Measurements from ENCODE around the gene SIPA1L3. TPM values are rescaled to one million over a fixed set of nuclear protein-coding genes. Genes with fewer than 3 reads are reported as not detected.
A peak's percentile ranks its signal among the peaks of the same experiment; 100 is the strongest.

The SIPA1L3 gene
- total and polyA plus RNA-seq, 10 of the 15 experiments (the other 5 are each of a cell fraction or from before 2014, with no cell fraction given): 0.24 to 66.2 (median 19.1) TPM

DNA sequence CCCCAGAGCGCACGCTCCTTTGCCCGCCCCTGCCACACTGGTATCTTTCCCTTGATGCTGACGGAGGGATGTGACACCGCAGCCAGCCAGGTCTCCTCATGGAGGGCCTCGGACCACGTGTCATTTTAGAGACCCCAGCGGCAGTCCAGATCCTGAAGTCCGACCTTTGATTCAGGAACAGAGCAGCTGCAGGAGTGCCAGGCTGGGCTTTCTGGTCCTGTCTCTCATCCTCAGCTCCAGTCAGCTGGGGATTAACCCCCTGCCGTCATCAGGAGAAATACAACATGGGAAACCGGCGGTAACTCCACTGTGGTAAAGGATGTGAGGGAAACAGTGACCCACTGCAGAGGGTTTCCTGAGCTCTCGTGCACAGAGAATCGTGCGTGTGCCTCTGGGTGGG, 140.6 kb downstream of the SIPA1L3 start:
- intact Hi-C loops (cut with micrococcal nuclease; ENCODE audit: unreplicated experiment): loop anchor here (2.0 to 5.0 kb wide), 4 partner anchors 33 to 85 kb away; no protein-coding TSS in a partner anchor
- Histone ChIP-seq H3K9ac (ENCODE audit: control insufficient read depth, insufficient read depth, low read length) (peak overlapping the region; percentile 87), H3K27ac (ENCODE audit: control insufficient read depth, insufficient read depth) (peak overlapping the region; percentile 99), H3K4me1 (ENCODE audit: control insufficient read depth, insufficient read depth, low read length) (peaks cover 58% of the 10 kb centered on the region), H2AFZ (ENCODE audit: control insufficient read depth, low read depth, low read length) (no peak overlapping the region), H3K9me3 (replicated peaks; ENCODE audit: control insufficient read depth, insufficient read depth, low read length) (no peaks in the 10 kb centered on the region), H4K20me1 (ENCODE audit: control insufficient read depth, insufficient read depth) (no peaks in the 10 kb centered on the region), H3K4me3 (0 out of 2 replicates have a peak overlapping the region, but pooled peaks have one; percentile 10), H3K79me2 (ENCODE audit: control insufficient read depth, insufficient read depth, low read length) (peaks cover 61% of the 10 kb centered on the region), H3K27me3 (replicated peaks in 1 of 2; ENCODE audit: control insufficient read depth in 2 of 2, insufficient read depth in 2 of 2, low read length in 1 of 2) (no peaks in the 10 kb centered on the region), H3K36me3 (ENCODE audit: control insufficient read depth in 2 of 2, insufficient read depth in 2 of 2, low read length in 1 of 2) (peaks cover 1 to 5% of the 10 kb centered on the region in 2 experiments; a peak in 3 of 4 replicates), H3K4me2 (ENCODE audit: control insufficient read depth, insufficient read depth) (peak overlapping the region; percentile 96)
- ChIA-PET CTCF (interaction anchor here (0.7 to 10.7 kb wide), 12 partner anchors 12 to 142 kb away, joined by 3 to 138 read pairs (median 4); partner anchors contain the start of genes SIPA1L3 and WDR87), RAD21 (ENCODE audit: unreplicated experiment) (interaction anchor here (1.3 to 9.8 kb wide), 16 partner anchors 13 to 145 kb away, joined by 3 to 122 read pairs (median 18); partner anchors contain the start of genes SIPA1L3 and WDR87), POLR2A (interaction anchor here (1.2 to 4.8 kb wide), 8 partner anchors 13 to 140 kb away, joined by 3 to 36 read pairs (median 10); partner anchors contain the start of genes SIPA1L3 and WDR87), SMC1A (ENCODE audit: uncharacterized antibody, unreplicated experiment) (interaction anchor here (1.0 to 10.3 kb wide), 12 partner anchors 12 to 143 kb away, joined by 3 to 119 read pairs (median 13); partner anchors contain the start of genes SIPA1L3 and WDR87)
- WGBS (ENCODE audit: insufficient coverage, insufficient replicate concordance, low lambda C conversion rate, missing lambda C conversion rate): 64% methylated on average over 15 of the region's 15 CpGs
- in situ Hi-C loops (cut with MboI): loop anchor here (5.0 kb wide), 1 partner anchor 135 kb away; no protein-coding TSS in a partner anchor
- DNase-seq (ENCODE audit: low read depth, low spot score) (no peak), FAIRE-seq (no peak), ATAC-seq (no peak; the same call in 2 of the 3 replicates)
- BruUV-seq (replicated peaks): no TSS peak
- TF ChIP-seq MTA3 (IDR thresholded peaks at IDR 0.05; ENCODE audit: borderline replicate concordance, low read length) (no peak), NFYA (IDR thresholded peaks at IDR 0.05; ENCODE audit: borderline replicate concordance, low read depth, low read length) (no peak), RELA (IDR thresholded peaks at IDR 0.05; ENCODE audit: borderline replicate concordance, partially characterized antibody) (no peak), SIX5 (IDR thresholded peaks at IDR 0.05; ENCODE audit: low read depth, low read length, severe bottlenecking) (no peak), CBX5 (IDR thresholded peaks at IDR 0.05; ENCODE audit: low read depth) (no peak), TCF3 (IDR thresholded peaks at IDR 0.05; ENCODE audit: borderline replicate concordance, insufficient read depth, low read depth, low read length) (no peak), BHLHE40 (IDR thresholded peaks at IDR 0.05; ENCODE audit: borderline replicate concordance in 1 of 2, low read depth in 2 of 2, low read length in 1 of 2) (no peak), YBX1 (IDR thresholded peaks at IDR 0.05) (no peak), EP300 (IDR thresholded peaks at IDR 0.05; ENCODE audit: borderline replicate concordance in 1 of 2, control insufficient read depth in 1 of 2, low read depth in 2 of 2, low read length in 2 of 2) (no peak), ATF7 (IDR thresholded peaks at IDR 0.05; ENCODE audit: low read depth) (no peak), ZNF384 (IDR thresholded peaks at IDR 0.05; ENCODE audit: borderline replicate concordance, low read depth, low read length) (no peak)
- TF ChIP-seq, protein P1, sequence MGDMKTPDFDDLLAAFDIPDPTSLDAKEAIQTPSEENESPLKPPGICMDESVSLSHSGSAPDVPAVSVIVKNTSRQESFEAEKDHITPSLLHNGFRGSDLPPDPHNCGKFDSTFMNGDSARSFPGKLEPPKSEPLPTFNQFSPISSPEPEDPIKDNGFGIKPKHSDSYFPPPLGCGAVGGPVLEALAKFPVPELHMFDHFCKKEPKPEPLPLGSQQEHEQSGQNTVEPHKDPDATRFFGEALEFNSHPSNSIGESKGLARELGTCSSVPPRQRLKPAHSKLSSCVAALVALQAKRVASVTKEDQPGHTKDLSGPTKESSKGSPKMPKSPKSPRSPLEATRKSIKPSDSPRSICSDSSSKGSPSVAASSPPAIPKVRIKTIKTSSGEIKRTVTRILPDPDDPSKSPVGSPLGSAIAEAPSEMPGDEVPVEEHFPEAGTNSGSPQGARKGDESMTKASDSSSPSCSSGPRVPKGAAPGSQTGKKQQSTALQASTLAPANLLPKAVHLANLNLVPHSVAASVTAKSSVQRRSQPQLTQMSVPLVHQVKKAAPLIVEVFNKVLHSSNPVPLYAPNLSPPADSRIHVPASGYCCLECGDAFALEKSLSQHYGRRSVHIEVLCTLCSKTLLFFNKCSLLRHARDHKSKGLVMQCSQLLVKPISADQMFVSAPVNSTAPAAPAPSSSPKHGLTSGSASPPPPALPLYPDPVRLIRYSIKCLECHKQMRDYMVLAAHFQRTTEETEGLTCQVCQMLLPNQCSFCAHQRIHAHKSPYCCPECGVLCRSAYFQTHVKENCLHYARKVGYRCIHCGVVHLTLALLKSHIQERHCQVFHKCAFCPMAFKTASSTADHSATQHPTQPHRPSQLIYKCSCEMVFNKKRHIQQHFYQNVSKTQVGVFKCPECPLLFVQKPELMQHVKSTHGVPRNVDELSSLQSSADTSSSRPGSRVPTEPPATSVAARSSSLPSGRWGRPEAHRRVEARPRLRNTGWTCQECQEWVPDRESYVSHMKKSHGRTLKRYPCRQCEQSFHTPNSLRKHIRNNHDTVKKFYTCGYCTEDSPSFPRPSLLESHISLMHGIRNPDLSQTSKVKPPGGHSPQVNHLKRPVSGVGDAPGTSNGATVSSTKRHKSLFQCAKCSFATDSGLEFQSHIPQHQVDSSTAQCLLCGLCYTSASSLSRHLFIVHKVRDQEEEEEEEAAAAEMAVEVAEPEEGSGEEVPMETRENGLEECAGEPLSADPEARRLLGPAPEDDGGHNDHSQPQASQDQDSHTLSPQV (IDR thresholded peaks at IDR 0.05): no peak
- TF ChIP-seq, protein P2, sequence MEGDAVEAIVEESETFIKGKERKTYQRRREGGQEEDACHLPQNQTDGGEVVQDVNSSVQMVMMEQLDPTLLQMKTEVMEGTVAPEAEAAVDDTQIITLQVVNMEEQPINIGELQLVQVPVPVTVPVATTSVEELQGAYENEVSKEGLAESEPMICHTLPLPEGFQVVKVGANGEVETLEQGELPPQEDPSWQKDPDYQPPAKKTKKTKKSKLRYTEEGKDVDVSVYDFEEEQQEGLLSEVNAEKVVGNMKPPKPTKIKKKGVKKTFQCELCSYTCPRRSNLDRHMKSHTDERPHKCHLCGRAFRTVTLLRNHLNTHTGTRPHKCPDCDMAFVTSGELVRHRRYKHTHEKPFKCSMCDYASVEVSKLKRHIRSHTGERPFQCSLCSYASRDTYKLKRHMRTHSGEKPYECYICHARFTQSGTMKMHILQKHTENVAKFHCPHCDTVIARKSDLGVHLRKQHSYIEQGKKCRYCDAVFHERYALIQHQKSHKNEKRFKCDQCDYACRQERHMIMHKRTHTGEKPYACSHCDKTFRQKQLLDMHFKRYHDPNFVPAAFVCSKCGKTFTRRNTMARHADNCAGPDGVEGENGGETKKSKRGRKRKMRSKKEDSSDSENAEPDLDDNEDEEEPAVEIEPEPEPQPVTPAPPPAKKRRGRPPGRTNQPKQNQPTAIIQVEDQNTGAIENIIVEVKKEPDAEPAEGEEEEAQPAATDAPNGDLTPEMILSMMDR (IDR thresholded peaks at IDR 0.05 in 2 of 3, conservative IDR thresholded peaks at IDR 0.05 in 1 of 3; ENCODE audit: control insufficient read depth in 2 of 3, extremely low read depth in 1 of 3, insufficient read depth in 1 of 3, low read depth in 3 of 3, low read length in 3 of 3): no peak
- TF ChIP-seq, protein P3, sequence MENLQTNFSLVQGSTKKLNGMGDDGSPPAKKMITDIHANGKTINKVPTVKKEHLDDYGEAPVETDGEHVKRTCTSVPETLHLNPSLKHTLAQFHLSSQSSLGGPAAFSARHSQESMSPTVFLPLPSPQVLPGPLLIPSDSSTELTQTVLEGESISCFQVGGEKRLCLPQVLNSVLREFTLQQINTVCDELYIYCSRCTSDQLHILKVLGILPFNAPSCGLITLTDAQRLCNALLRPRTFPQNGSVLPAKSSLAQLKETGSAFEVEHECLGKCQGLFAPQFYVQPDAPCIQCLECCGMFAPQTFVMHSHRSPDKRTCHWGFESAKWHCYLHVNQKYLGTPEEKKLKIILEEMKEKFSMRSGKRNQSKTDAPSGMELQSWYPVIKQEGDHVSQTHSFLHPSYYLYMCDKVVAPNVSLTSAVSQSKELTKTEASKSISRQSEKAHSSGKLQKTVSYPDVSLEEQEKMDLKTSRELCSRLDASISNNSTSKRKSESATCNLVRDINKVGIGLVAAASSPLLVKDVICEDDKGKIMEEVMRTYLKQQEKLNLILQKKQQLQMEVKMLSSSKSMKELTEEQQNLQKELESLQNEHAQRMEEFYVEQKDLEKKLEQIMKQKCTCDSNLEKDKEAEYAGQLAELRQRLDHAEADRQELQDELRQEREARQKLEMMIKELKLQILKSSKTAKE (IDR thresholded peaks at IDR 0.05; ENCODE audit: low read depth, poor library complexity, severe bottlenecking): no peak

Data from GM12878 (cell line).